Measurements from ENCODE around the gene HHLA2. TPM values are rescaled to one million over a fixed set of nuclear protein-coding genes. Genes with fewer than 3 reads are reported as not detected.

The HHLA2 gene
- total and polyA plus RNA-seq, 2 of the 8 experiments (the other 6 are each of a cell fraction or from before 2014, with no cell fraction given): not detected

DNA sequence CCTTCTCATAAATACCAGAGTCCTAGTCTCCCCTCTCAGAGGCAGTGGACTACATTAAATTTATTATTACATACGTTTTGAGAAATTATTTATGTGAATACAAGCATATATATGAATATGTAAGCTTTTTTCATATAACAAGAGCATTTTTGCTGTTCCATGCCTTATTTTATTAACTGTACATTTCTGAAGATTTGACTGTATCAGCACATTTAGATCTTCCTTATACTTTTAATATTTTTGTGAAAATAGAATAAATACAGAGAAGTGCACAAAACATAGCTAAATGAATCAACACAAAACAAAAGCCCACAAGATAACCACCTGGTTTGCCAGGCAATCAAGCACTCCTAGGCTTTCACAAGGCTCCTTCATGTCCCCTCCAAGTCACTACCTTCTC lies 27.8 kb downstream of the HHLA2 start:
- Histone ChIP-seq H3K4ac (replicated peaks; ENCODE audit: insufficient read length, low read depth, low read length) (no peak overlapping the region), H3K36me3 (ENCODE audit: control insufficient read depth in 2 of 4, insufficient read depth in 4 of 4, low read length in 3 of 4) (no peaks in the 10 kb centered on the region), H2BK15ac (ENCODE audit: low read length) (no peak overlapping the region), H2BK12ac (ENCODE audit: low read depth, low read length) (no peak overlapping the region), H3K4me1 (replicated peaks in 1 of 4; ENCODE audit: control insufficient read depth in 3 of 4, insufficient read depth in 4 of 4, low read length in 3 of 4) (peaks cover 0 to 4% (median 1%) of the 10 kb centered on the region in 4 experiments; a peak in 2 of 7 replicates), H3K9me3 (ENCODE audit: insufficient read depth in 2 of 2, low read depth in 1 of 2, low read length in 1 of 2) (no peaks in the 10 kb centered on the region), H3K79me1 (ENCODE audit: low read depth, low read length) (no peaks in the 10 kb centered on the region), H3K4me3 (ENCODE audit: extremely low read depth in 1 of 4, insufficient read depth in 2 of 4, low read depth in 3 of 4, low read length in 4 of 4) (no peak overlapping the region), H2AK5ac (ENCODE audit: low read depth, low read length) (no peak overlapping the region), H3K18ac (ENCODE audit: extremely low read depth, low read length) (no peak overlapping the region), H3K27ac (ENCODE audit: low read depth, low read length) (no peak overlapping the region), H2BK20ac (ENCODE audit: low read length) (no peak overlapping the region), H3K9ac (replicated peaks in 1 of 4; ENCODE audit: extremely low read depth in 1 of 4, low read depth in 3 of 4, low read length in 3 of 4) (no peak overlapping the region), H3K23ac (ENCODE audit: insufficient read length) (no peak overlapping the region), H3K23me2 (ENCODE audit: low read depth, low read length) (no peaks in the 10 kb centered on the region), H4K20me1 (replicated peaks in 1 of 2; ENCODE audit: control insufficient read depth in 1 of 2, insufficient read depth in 2 of 2, low read length in 2 of 2) (no peaks in the 10 kb centered on the region), H2AFZ (ENCODE audit: low read length) (0 out of 2 replicates have a peak overlapping the region, but pooled peaks have one; percentile 49), H4K8ac (ENCODE audit: extremely low read depth, insufficient read depth, low read length) (no peak overlapping the region), H4K5ac (ENCODE audit: insufficient read length, low read depth, low read length) (no peak overlapping the region), H2BK120ac (replicated peaks; ENCODE audit: low read depth, low read length) (no peak overlapping the region), H2BK5ac (ENCODE audit: low read depth, low read length) (no peak overlapping the region), H4K91ac (replicated peaks; ENCODE audit: insufficient read length, low read length) (no peak overlapping the region), H3K27me3 (replicated peaks in 1 of 4; ENCODE audit: control insufficient read depth in 3 of 4, extremely low read depth in 1 of 4, insufficient read depth in 3 of 4, low read length in 3 of 4) (no peaks in the 10 kb centered on the region), H3K4me2 (ENCODE audit: insufficient read depth in 1 of 2, low read depth in 2 of 2, low read length in 2 of 2) (no peak overlapping the region), H3K56ac (replicated peaks; ENCODE audit: insufficient read length, low read depth, low read length) (no peak overlapping the region), H3K79me2 (ENCODE audit: control insufficient read depth in 1 of 2, insufficient read depth in 2 of 2, low read length in 2 of 2) (no peaks in the 10 kb centered on the region), H3K14ac (ENCODE audit: insufficient read length) (no peak overlapping the region)
- FAIRE-seq (no peak), DNase-seq (ENCODE audit: low read depth in 1 of 2, low spot score in 2 of 2) (no peak)
- 75% methylated on average over 1 of the region's 1 CpG; no CpG with 5 or more reads in 1 of the 2 experiments for WGBS, 2 experiments (ENCODE audit: extremely low coverage in 1 of 2, insufficient coverage in 1 of 2, insufficient read length in 1 of 2, insufficient replicate concordance in 2 of 2, low coverage in 1 of 2, low lambda C conversion rate in 2 of 2, missing lambda C conversion rate in 1 of 2)
- ChIA-PET POLR2A (ENCODE audit: partially characterized antibody) (no interaction called here), CTCF (ENCODE audit: partially characterized antibody) (no interaction called here)
- TF ChIP-seq RBBP5 (IDR thresholded peaks at IDR 0.05; ENCODE audit: borderline replicate concordance, low read depth, low read length) (no peak), CHD1 (IDR thresholded peaks at IDR 0.05; ENCODE audit: low read depth, low read length) (no peak), POLR2A (IDR thresholded peaks at IDR 0.05; ENCODE audit: control extremely low read depth in 1 of 2, low read depth in 2 of 2, low read length in 2 of 2) (no peak), BRCA1 (IDR thresholded peaks at IDR 0.05; ENCODE audit: low read depth, low read length) (no peak), TCF12 (IDR thresholded peaks at IDR 0.05; ENCODE audit: low read depth, low read length) (no peak), CBX8 (IDR thresholded peaks at IDR 0.05; ENCODE audit: borderline replicate concordance, low read depth, low read length) (no peak), KDM5A (IDR thresholded peaks at IDR 0.05; ENCODE audit: low read length) (no peak), EZH2 (IDR thresholded peaks at IDR 0.05; ENCODE audit: low read depth, low read length, severe bottlenecking) (no peak), SIRT6 (IDR thresholded peaks at IDR 0.05; ENCODE audit: low read length) (no peak), CTBP2 (IDR thresholded peaks at IDR 0.05; ENCODE audit: borderline replicate concordance, insufficient read depth, insufficient read length, low read length) (no peak), ATF3 (IDR thresholded peaks at IDR 0.05; ENCODE audit: insufficient read depth, low read depth, low read length) (no peak), SIN3A (conservative IDR thresholded peaks at IDR 0.05 in 1 of 2, IDR thresholded peaks at IDR 0.05 in 1 of 2; ENCODE audit: low read depth in 1 of 2, low read length in 2 of 2) (no peak), SP2 (IDR thresholded peaks at IDR 0.05; ENCODE audit: low read length) (no peak)
- TF ChIP-seq, protein P1, sequence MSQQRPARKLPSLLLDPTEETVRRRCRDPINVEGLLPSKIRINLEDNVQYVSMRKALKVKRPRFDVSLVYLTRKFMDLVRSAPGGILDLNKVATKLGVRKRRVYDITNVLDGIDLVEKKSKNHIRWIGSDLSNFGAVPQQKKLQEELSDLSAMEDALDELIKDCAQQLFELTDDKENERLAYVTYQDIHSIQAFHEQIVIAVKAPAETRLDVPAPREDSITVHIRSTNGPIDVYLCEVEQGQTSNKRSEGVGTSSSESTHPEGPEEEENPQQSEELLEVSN (IDR thresholded peaks at IDR 0.05): no peak
